Testis (tissue), 2 donors: ENCODE data around the gene VTCN1.

Source experiments
- CTCF ChIP-seq, 3 experiments: fragments of 450-650 bp in 2 of 3; fragments of 200-600 bp in 1 of 3; sonication (generic) in 1 of 3; IDR thresholded peaks; one replicate each; pipeline ENCODE4 v1.5.1; 2016 to 2019; ENCODE audit warnings: antibody characterized with exemption in 3 of 3, mild to moderate bottlenecking in 2 of 3, moderate library complexity in 1 of 3
- POLR2A ChIP-seq: fragments of 450-650 bp; IDR thresholded peaks from one replicate; pipeline ENCODE4 v1.6.1; 2017; ENCODE audit warnings: antibody characterized with exemption, mild to moderate bottlenecking, moderate library complexity

GRCh38 chr1:117216718-117217117 lies 6.0 kb upstream of the VTCN1 start:
- TF ChIP-seq CTCF (IDR thresholded peaks at IDR 0.05) (no peak), POLR2A (no peak)
